GM18499 (cell line): ENCODE data around the gene RASA2.
"Not testable (repeated sequence)": the region's sequence is repeated elsewhere in the genome, so short reads cannot be mapped to it uniquely, and the experiment has no call there.

Experiments
- ATAC-seq: cut with Tn5 transposase; IDR thresholded peaks from one replicate; pipeline ENCODE4 v1.9.1; 2021; ENCODE audit warnings: moderate number of reproducible peaks; ENCODE audit not compliant: insufficient read depth, unreplicated experiment

Gene RASA2

GRCh38 chr3:141455603-141456300, 31.1 kb upstream of the RASA2 start:
- no peak for ATAC-seq

- no peak for ATAC-seq
Measured at GRCh38 chr3:141456301-141456625, 30.6 kb upstream of the RASA2 start.

- no peak for ATAC-seq
Measured at GRCh38 chr3:141457624-141458236, 29.1 kb upstream of the RASA2 start.

GRCh38 chr3:141459008-141459407, 27.8 kb upstream of the RASA2 start:
- no peak for ATAC-seq

GRCh38 chr3:141460097-141460704, 26.6 kb upstream of the RASA2 start:
- ATAC-seq: peak; percentile 79

- ATAC-seq: no peak
Measured at GRCh38 chr3:141462176-141462859, 24.5 kb upstream of the RASA2 start.

GRCh38 chr3:141465221-141465620, 21.6 kb upstream of the RASA2 start:
- ATAC-seq: no peak

- no peak for ATAC-seq
Measured at GRCh38 chr3:141466633-141467169, 20.1 kb upstream of the RASA2 start.

GRCh38 chr3:141469720-141470119, 17.1 kb upstream of the RASA2 start:
- ATAC-seq: no peak

GRCh38 chr3:141471160-141471559, 15.7 kb upstream of the RASA2 start:
- no peak for ATAC-seq

- no peak for ATAC-seq
Measured at GRCh38 chr3:141476033-141476432, 10.8 kb upstream of the RASA2 start.

- no peak for ATAC-seq
Measured at GRCh38 chr3:141477224-141477623, 9.6 kb upstream of the RASA2 start.

- ATAC-seq: no peak
Measured at GRCh38 chr3:141478139-141478538, 8.7 kb upstream of the RASA2 start.

- not testable (repeated sequence) for ATAC-seq
Measured at GRCh38 chr3:141478840-141479239, 8.0 kb upstream of the RASA2 start.

- ATAC-seq: no peak
Measured at GRCh38 chr3:141482245-141482922, 4.4 kb upstream of the RASA2 start.

- ATAC-seq: no peak
Measured at GRCh38 chr3:141484701-141485287, 2.0 kb upstream of the RASA2 start.

- ATAC-seq: no peak
Measured at GRCh38 chr3:141485641-141486495, 959 bp upstream of the RASA2 start.

GRCh38 chr3:141486496-141486745, 406 bp upstream of the RASA2 start:
- no peak for ATAC-seq

- peak; percentile 75 for ATAC-seq
Measured at GRCh38 chr3:141487521-141488252, 860 bp downstream of the RASA2 start.
